ENCODE data around the gene CGRRF1.

The CGRRF1 gene

DNA sequence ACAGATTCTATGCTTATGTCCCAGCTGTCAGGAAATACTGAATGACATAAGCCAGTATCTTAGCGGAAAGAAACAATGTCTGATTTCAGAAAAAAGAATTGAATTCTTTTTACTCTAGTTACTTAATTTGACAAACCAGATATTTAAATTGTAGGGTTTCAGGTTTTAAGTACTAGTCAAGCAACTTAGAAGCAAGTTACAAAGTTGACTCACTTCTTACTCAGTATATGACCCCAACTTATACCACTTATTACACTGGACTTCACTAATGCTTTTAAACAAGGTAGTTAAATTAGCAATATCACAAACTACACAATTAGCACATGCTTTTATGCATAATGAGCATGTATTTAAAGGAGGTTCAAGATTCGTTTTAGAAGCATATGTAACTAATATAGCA lies 28.0 kb upstream of the CGRRF1 start:
- Histone ChIP-seq H3K9me2 (replicated peaks; ENCODE audit: insufficient read depth, low read length) (no peaks in the 10 kb centered on the region), H3K4me3 (ENCODE audit: insufficient read depth, low read length, poor library complexity, severe bottlenecking) (no peak overlapping the region), H3K36me3 (ENCODE audit: low read length) (peaks cover 45% of the 10 kb centered on the region), H2AFZ (ENCODE audit: low read depth, low read length, severe bottlenecking) (no peak overlapping the region), H3K9me3 (ENCODE audit: insufficient read depth, low read length) (no peaks in the 10 kb centered on the region), H3K79me2 (ENCODE audit: insufficient read depth, low read length) (peaks cover 49% of the 10 kb centered on the region), H3K9ac (ENCODE audit: low read length) (no peak overlapping the region), H3F3A (ENCODE audit: insufficient read depth) (peaks cover 23% of the 10 kb centered on the region), H4K20me1 (ENCODE audit: low read depth, low read length) (no peaks in the 10 kb centered on the region), H3K27me3 (ENCODE audit: low read length) (no peaks in the 10 kb centered on the region), H3K27ac (ENCODE audit: low read depth, low read length) (no peak overlapping the region), H3K4me2 (ENCODE audit: low read depth, low read length, poor library complexity, severe bottlenecking) (no peak overlapping the region)
- no peak for TF ChIP-seq EZH2phosphoT487 (conservative IDR thresholded peaks at IDR 0.05; ENCODE audit: low read length)
- TF ChIP-seq, protein P1, sequence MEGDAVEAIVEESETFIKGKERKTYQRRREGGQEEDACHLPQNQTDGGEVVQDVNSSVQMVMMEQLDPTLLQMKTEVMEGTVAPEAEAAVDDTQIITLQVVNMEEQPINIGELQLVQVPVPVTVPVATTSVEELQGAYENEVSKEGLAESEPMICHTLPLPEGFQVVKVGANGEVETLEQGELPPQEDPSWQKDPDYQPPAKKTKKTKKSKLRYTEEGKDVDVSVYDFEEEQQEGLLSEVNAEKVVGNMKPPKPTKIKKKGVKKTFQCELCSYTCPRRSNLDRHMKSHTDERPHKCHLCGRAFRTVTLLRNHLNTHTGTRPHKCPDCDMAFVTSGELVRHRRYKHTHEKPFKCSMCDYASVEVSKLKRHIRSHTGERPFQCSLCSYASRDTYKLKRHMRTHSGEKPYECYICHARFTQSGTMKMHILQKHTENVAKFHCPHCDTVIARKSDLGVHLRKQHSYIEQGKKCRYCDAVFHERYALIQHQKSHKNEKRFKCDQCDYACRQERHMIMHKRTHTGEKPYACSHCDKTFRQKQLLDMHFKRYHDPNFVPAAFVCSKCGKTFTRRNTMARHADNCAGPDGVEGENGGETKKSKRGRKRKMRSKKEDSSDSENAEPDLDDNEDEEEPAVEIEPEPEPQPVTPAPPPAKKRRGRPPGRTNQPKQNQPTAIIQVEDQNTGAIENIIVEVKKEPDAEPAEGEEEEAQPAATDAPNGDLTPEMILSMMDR (IDR thresholded peaks at IDR 0.05; ENCODE audit: insufficient read depth, low read length, poor library complexity, severe bottlenecking), result no peak

DNA sequence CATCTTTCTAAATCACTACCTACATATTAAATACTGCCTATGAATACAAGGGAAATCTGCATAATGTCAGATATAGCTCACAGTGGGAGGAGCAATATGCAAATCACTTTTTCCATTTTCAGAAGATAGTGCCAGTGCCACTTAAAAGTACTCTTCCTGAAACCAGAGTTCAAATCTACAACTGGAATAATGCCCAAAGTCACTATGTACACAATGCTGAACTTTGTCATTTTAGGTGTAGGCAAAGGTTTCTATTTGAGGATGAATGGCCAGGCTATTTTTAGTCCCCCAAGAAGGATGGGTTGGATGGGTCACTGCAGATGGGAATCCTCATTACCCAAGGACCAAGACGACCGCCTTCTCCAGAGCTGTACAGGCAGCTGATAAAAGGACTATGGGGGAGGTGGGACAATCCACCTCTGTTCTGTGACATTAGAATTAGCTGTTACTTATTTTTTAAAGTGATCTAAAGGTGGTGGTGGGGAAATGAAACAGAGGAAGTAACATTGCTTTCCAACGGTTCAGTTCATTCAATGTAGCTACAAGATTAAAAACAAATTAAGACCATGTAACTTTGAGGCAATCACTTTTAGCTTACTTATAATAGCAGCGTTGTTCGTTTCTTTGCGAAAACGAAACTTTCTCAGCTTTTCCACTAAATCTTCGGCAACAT lies 26.5 kb upstream of the CGRRF1 start:
- Histone ChIP-seq H3K9me3 (ENCODE audit: insufficient read depth, low read length) (no peaks in the 10 kb centered on the region), H3K9ac (ENCODE audit: low read length) (peak overlapping the region; percentile 19), H3K9me2 (replicated peaks; ENCODE audit: insufficient read depth, low read length) (no peaks in the 10 kb centered on the region), H3K79me2 (ENCODE audit: insufficient read depth, low read length) (peaks cover 63% of the 10 kb centered on the region), H3K27ac (ENCODE audit: low read depth, low read length) (peak overlapping the region; percentile 57), H3K27me3 (ENCODE audit: low read length) (no peaks in the 10 kb centered on the region), H3K4me2 (ENCODE audit: low read depth, low read length, poor library complexity, severe bottlenecking) (peak overlapping the region; percentile 49), H3K4me3 (ENCODE audit: insufficient read depth, low read length, poor library complexity, severe bottlenecking) (peak overlapping the region; percentile 16), H3K36me3 (ENCODE audit: low read length) (peaks cover 34% of the 10 kb centered on the region; the same call in 1 of the 2 replicates), H3F3A (ENCODE audit: insufficient read depth) (peaks cover 23% of the 10 kb centered on the region), H4K20me1 (ENCODE audit: low read depth, low read length) (no peaks in the 10 kb centered on the region), H2AFZ (ENCODE audit: low read depth, low read length, severe bottlenecking) (no peak overlapping the region)
- TF ChIP-seq, protein P1 (IDR thresholded peaks at IDR 0.05; ENCODE audit: insufficient read depth, low read length, poor library complexity, severe bottlenecking), result no peak
- TF ChIP-seq EZH2phosphoT487 (conservative IDR thresholded peaks at IDR 0.05; ENCODE audit: low read length), result no peak

DNA sequence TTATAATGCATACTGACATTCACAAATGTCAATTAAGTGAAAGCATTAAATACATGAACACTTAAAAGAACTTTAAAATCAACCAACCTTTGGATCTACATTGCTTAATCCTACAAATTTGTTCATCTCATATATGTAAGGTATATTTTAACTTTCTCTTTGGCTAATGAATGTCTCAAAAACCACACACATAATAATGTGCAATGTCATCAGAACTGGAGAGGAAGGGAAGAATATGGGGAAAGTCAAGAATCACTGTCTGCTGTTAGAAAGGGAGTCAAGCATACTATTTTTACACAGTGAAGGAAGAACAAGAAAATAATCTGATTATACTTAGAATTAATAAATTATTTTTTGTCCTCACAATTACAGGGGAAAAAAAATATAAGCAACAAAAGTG lies 25.9 kb upstream of the CGRRF1 start:
- no peak for TF ChIP-seq EZH2phosphoT487 (conservative IDR thresholded peaks at IDR 0.05; ENCODE audit: low read length)
- TF ChIP-seq, protein P1 (IDR thresholded peaks at IDR 0.05; ENCODE audit: insufficient read depth, low read length, poor library complexity, severe bottlenecking), result no peak
- H4K20me1 ChIP-seq (ENCODE audit: low read depth, low read length), result no peaks in the 10 kb centered on the region
- H2AFZ ChIP-seq (ENCODE audit: low read depth, low read length, severe bottlenecking), result no peak overlapping the region
- H3F3A ChIP-seq (ENCODE audit: insufficient read depth), result peaks cover 23% of the 10 kb centered on the region
- peak overlapping the region; percentile 49 for H3K4me2 ChIP-seq (ENCODE audit: low read depth, low read length, poor library complexity, severe bottlenecking)
- H3K36me3 ChIP-seq (ENCODE audit: low read length), result peaks cover 32% of the 10 kb centered on the region; the same call in 1 of the 2 replicates
- peak overlapping the region; percentile 57 for H3K27ac ChIP-seq (ENCODE audit: low read depth, low read length)
- peak overlapping the region; percentile 16 for H3K4me3 ChIP-seq (ENCODE audit: insufficient read depth, low read length, poor library complexity, severe bottlenecking)
- peak overlapping the region; percentile 19 for H3K9ac ChIP-seq (ENCODE audit: low read length)
- H3K9me3 ChIP-seq (ENCODE audit: insufficient read depth, low read length), result no peaks in the 10 kb centered on the region
- H3K9me2 ChIP-seq (replicated peaks; ENCODE audit: insufficient read depth, low read length), result no peaks in the 10 kb centered on the region
- peaks cover 68% of the 10 kb centered on the region for H3K79me2 ChIP-seq (ENCODE audit: insufficient read depth, low read length)
- H3K27me3 ChIP-seq (ENCODE audit: low read length), result no peaks in the 10 kb centered on the region
